A673 (cell line): ENCODE data around the gene CBY1. TPM values are rescaled to one million over a fixed set of nuclear protein-coding genes. Genes with fewer than 3 reads are reported as not detected.

Experiments
- BruUV-seq: library from RNA; stranded (reverse); fragments of 400-500 nt; replicated peaks from 2 replicates; lab custom pipeline; 2021; lab: Mats Ljungman, UMichigan
- CTCF ChIA-PET: fragments of 300-600 bp; sonication (Branson Sonifier 250); formaldehyde crosslinking; loops from one replicate; lab custom pipeline; 2022; ENCODE audit warnings: antibody characterized with exemption; lab: Charles Lee
- POLR2A ChIA-PET: fragments of 300-600 bp; sonication (Branson Sonifier 250); formaldehyde crosslinking; loops from one replicate; lab custom pipeline; 2022; ENCODE audit warnings: antibody characterized with exemption; ENCODE audit not compliant: low non-redundant PET; lab: Charles Lee
- DNase-seq: peaks from one replicate; pipeline ENCODE4 v3.0.0-alpha.2; 2015; ENCODE audit warnings: low spot score
- H3K27ac ChIP-seq: fragments of 200-600 bp; sonication (generic); 2 replicates; pipeline ENCODE4 v1.5.1; 2016; ENCODE audit warnings: mixed run types, low read depth, mild to moderate bottlenecking, mixed read lengths, antibody characterized with exemption, low read length; ENCODE audit not compliant: poor library complexity, severe bottlenecking
- H3K27me3 ChIP-seq: fragments of 200-600 bp; sonication (generic); replicated peaks from 2 replicates; pipeline ENCODE4 v1.6.1; 2017; ENCODE audit warnings: mixed run types, low read depth, mild to moderate bottlenecking, mixed read lengths, antibody characterized with exemption, low read length; ENCODE audit not compliant: insufficient read depth, poor library complexity
- H3K36me3 ChIP-seq: fragments of 200-600 bp; sonication (generic); 2 replicates; pipeline ENCODE4 v1.6.1; 2016; ENCODE audit warnings: mixed run types, mild to moderate bottlenecking, mixed read lengths, antibody characterized with exemption, low read length; ENCODE audit not compliant: insufficient read depth, poor library complexity, severe bottlenecking
- H3K4me1 ChIP-seq: fragments of 200-600 bp; sonication (generic); 2 replicates; pipeline ENCODE4 v1.6.1; 2017; ENCODE audit warnings: mixed run types, mild to moderate bottlenecking, mixed read lengths, antibody characterized with exemption, low read length; ENCODE audit not compliant: insufficient read depth, poor library complexity, severe bottlenecking
- H3K4me3 ChIP-seq: fragments of 200-600 bp; sonication (generic); 2 replicates; pipeline ENCODE4 v1.5.1; 2016; ENCODE audit warnings: low read depth, mixed run types, mild to moderate bottlenecking, mixed read lengths, low read length; ENCODE audit not compliant: poor library complexity, severe bottlenecking
- H3K9me3 ChIP-seq: fragments of 200-600 bp; sonication (generic); 2 replicates; pipeline ENCODE4 v1.6.1; 2016; ENCODE audit warnings: mixed run types, low read depth, mild to moderate bottlenecking, mixed read lengths, antibody characterized with exemption, low read length; ENCODE audit not compliant: poor library complexity, severe bottlenecking
- EZH2 ChIP-seq: fragments of 200-600 bp; sonication (generic); IDR thresholded peaks from 2 replicates; pipeline ENCODE4 v1.6.1; 2017; ENCODE audit warnings: borderline replicate concordance, low read depth, mild to moderate bottlenecking, mixed read lengths, antibody characterized with exemption, low read length; ENCODE audit not compliant: poor library complexity, severe bottlenecking
- intact Hi-C: fragments of 100-400 bp; cut with micrococcal nuclease; formaldehyde crosslinking; loops from one replicate; pipeline ENCODE4 v1.10.0; 2022; ENCODE audit not compliant: unreplicated experiment
- total RNA-seq: library from RNA; stranded (reverse); gene quantifications from 2 replicates; pipeline ENCODE4 v1.2.3, GENCODE V29; 2021
- TF ChIP-seq, protein P1 (sequence below): fragments of 300-800, 200-600 bp; sonication (generic); conservative IDR thresholded peaks from 2 replicates; pipeline ENCODE4 v1.5.1; 2017; ENCODE audit warnings: low read depth, mild to moderate bottlenecking, antibody characterized with exemption, low read length, moderate library complexity, mixed read lengths

The CBY1 gene
- total RNA-seq, 1 experiment from 2014 or later: 22.1 TPM

- DNase-seq: no peak
- no peaks in the 10 kb centered on the region for H3K4me1 ChIP-seq
- intact Hi-C loops: no loop called here
- H3K4me3 ChIP-seq: no peak overlapping the region
- ChIA-PET CTCF (no interaction called here), POLR2A (no interaction called here)
- no peak for TF ChIP-seq EZH2
- TF ChIP-seq, protein P1, sequence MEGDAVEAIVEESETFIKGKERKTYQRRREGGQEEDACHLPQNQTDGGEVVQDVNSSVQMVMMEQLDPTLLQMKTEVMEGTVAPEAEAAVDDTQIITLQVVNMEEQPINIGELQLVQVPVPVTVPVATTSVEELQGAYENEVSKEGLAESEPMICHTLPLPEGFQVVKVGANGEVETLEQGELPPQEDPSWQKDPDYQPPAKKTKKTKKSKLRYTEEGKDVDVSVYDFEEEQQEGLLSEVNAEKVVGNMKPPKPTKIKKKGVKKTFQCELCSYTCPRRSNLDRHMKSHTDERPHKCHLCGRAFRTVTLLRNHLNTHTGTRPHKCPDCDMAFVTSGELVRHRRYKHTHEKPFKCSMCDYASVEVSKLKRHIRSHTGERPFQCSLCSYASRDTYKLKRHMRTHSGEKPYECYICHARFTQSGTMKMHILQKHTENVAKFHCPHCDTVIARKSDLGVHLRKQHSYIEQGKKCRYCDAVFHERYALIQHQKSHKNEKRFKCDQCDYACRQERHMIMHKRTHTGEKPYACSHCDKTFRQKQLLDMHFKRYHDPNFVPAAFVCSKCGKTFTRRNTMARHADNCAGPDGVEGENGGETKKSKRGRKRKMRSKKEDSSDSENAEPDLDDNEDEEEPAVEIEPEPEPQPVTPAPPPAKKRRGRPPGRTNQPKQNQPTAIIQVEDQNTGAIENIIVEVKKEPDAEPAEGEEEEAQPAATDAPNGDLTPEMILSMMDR: no peak
- no peaks in the 10 kb centered on the region for H3K36me3 ChIP-seq
- BruUV-seq: no TSS peak
- H3K9me3 ChIP-seq: no peaks in the 10 kb centered on the region
- H3K27me3 ChIP-seq: no peaks in the 10 kb centered on the region
- no peak overlapping the region for H3K27ac ChIP-seq
These were observed 11.0 kb upstream of the CBY1 start for GRCh38 chr22:38645430-38645829.

- no peaks in the 10 kb centered on the region for H3K27me3 ChIP-seq
- no peaks in the 10 kb centered on the region for H3K4me1 ChIP-seq
- CTCF ChIA-PET: interaction anchor here (0.6 kb wide), 1 partner anchor 87 kb away, joined by 3 read pairs; no protein-coding TSS in a partner anchor
- H3K36me3 ChIP-seq: no peaks in the 10 kb centered on the region
- no peak for TF ChIP-seq EZH2
- TF ChIP-seq, protein P1: no peak
- BruUV-seq: no TSS peak
- no peak overlapping the region for H3K4me3 ChIP-seq
- no peaks in the 10 kb centered on the region for H3K9me3 ChIP-seq
- no peak overlapping the region for H3K27ac ChIP-seq
- POLR2A ChIA-PET: no interaction called here
- no peak for DNase-seq
- intact Hi-C loops: no loop called here
These were observed 6.5 kb upstream of the CBY1 start for GRCh38 chr22:38649841-38650522.

- CTCF ChIA-PET: no interaction called here
- no peaks in the 10 kb centered on the region for H3K9me3 ChIP-seq
- intact Hi-C loops: no loop called here
- no peak overlapping the region for H3K4me3 ChIP-seq
- no peaks in the 10 kb centered on the region for H3K27me3 ChIP-seq
- peaks cover 5% of the 10 kb centered on the region for H3K4me1 ChIP-seq
- POLR2A ChIA-PET: interaction anchor here (0.7 kb wide), 1 partner anchor 82 kb away, joined by 12 read pairs; no protein-coding TSS in a partner anchor
- no peak for DNase-seq
- no peaks in the 10 kb centered on the region for H3K36me3 ChIP-seq
- H3K27ac ChIP-seq: no peak overlapping the region
- TF ChIP-seq EZH2: no peak
- TF ChIP-seq, protein P1: no peak
- BruUV-seq: no TSS peak
These were observed 3.6 kb upstream of the CBY1 start for GRCh38 chr22:38652859-38653258.
